MM.1S (cell line): ENCODE measurements around the gene STYXL1.

Experiments
- DNase-seq: peaks from one replicate; pipeline ENCODE4 v3.0.0-alpha.2; 2015
- H2AFZ ChIP-seq: fragments of 300-600 bp; sonication (generic); 2 replicates; pipeline ENCODE4 v1.6.0; 2016; ENCODE audit warnings: antibody characterized with exemption, low read length
- H3F3A ChIP-seq: fragments of 300-600 bp; sonication (generic); 2 replicates; pipeline ENCODE4 v1.6.1; 2016; ENCODE audit warnings: mild to moderate bottlenecking, antibody characterized with exemption, low read length, moderate library complexity, mixed read lengths; ENCODE audit not compliant: insufficient read depth
- H3K27ac ChIP-seq: fragments of 300-600 bp; sonication (generic); 2 replicates; pipeline ENCODE4 v1.5.1; 2016; ENCODE audit warnings: mild to moderate bottlenecking, low read length
- H3K27me3 ChIP-seq: fragments of 300-600 bp; sonication (generic); replicated peaks from 2 replicates; pipeline ENCODE4 v1.6.0; 2016; ENCODE audit warnings: low read length; ENCODE audit not compliant: insufficient read depth
- H3K36me3 ChIP-seq: fragments of 300-600 bp; sonication (generic); replicated peaks from 2 replicates; pipeline ENCODE4 v1.6.1; 2016; ENCODE audit warnings: mild to moderate bottlenecking, low read length, mixed read lengths; ENCODE audit not compliant: insufficient read depth
- H3K4me1 ChIP-seq: fragments of 300-600 bp; sonication (generic); 2 replicates; pipeline ENCODE4 v1.6.1; 2016; ENCODE audit warnings: low read length, mixed read lengths
- H3K4me2 ChIP-seq: fragments of 300-600 bp; sonication (generic); 2 replicates; pipeline ENCODE4 v1.6.0; 2016; ENCODE audit warnings: low read depth, low read length
- H3K4me3 ChIP-seq: fragments of 300-600 bp; sonication (generic); 2 replicates; pipeline ENCODE4 v1.5.1; 2016; ENCODE audit warnings: low read length, mixed read lengths
- H3K79me2 ChIP-seq: fragments of 300-600 bp; sonication (generic); 2 replicates; pipeline ENCODE4 v1.6.1; 2016; ENCODE audit warnings: mixed run types, low read length, mixed read lengths
- H3K9ac ChIP-seq: fragments of 300-600 bp; sonication (generic); 2 replicates; pipeline ENCODE4 v1.6.1; 2016; ENCODE audit warnings: low read length, mixed read lengths
- H3K9me2 ChIP-seq: fragments of 300-600 bp; sonication (generic); replicated peaks from 2 replicates; pipeline ENCODE4 v1.6.1; 2016; ENCODE audit warnings: mild to moderate bottlenecking, low read length, mixed read lengths; ENCODE audit not compliant: insufficient read depth
- H3K9me3 ChIP-seq: fragments of 300-600 bp; sonication (generic); replicated peaks from 2 replicates; pipeline ENCODE4 v1.6.1; 2016; ENCODE audit warnings: mild to moderate bottlenecking, low read length, mixed read lengths; ENCODE audit not compliant: insufficient read depth
- H4K20me1 ChIP-seq: fragments of 300-600 bp; sonication (generic); 2 replicates; pipeline ENCODE4 v1.6.1; 2016; ENCODE audit warnings: mild to moderate bottlenecking, low read length, moderate library complexity, mixed read lengths; ENCODE audit not compliant: insufficient read depth
- EZH2 ChIP-seq: fragments of 300-600 bp; sonication (generic); optimal IDR thresholded peaks from 2 replicates; pipeline ENCODE3; 2017; ENCODE audit warnings: low read depth, mild to moderate bottlenecking, antibody characterized with exemption, low read length, mixed read lengths
- EZH2phosphoT487 ChIP-seq: fragments of 300-600 bp; sonication (generic); IDR thresholded peaks from 2 replicates; pipeline ENCODE4 v1.6.1; 2018; ENCODE audit warnings: antibody characterized with exemption, low read length
- TF ChIP-seq, protein P1 (sequence below): fragments of 300-600 bp; sonication (generic); IDR thresholded peaks from 2 replicates; pipeline ENCODE4 v1.5.1; 2016; ENCODE audit warnings: antibody characterized with exemption, low read length, mixed read lengths

STYXL1 gene

GRCh38 chr7:75961218-75961617, 86.6 kb downstream of the STYXL1 start:
- H4K20me1 ChIP-seq, result no peaks in the 10 kb centered on the region
- H3K27me3 ChIP-seq, result no peaks in the 10 kb centered on the region
- H3K36me3 ChIP-seq, result no peaks in the 10 kb centered on the region
- no peak overlapping the region for H2AFZ ChIP-seq
- no peaks in the 10 kb centered on the region for H3F3A ChIP-seq
- no peak overlapping the region for H3K9ac ChIP-seq
- H3K4me2 ChIP-seq, result no peak overlapping the region
- no peaks in the 10 kb centered on the region for H3K9me2 ChIP-seq
- H3K4me1 ChIP-seq, result no peaks in the 10 kb centered on the region
- TF ChIP-seq EZH2, result no peak
- TF ChIP-seq EZH2phosphoT487, result no peak
- TF ChIP-seq, protein P1, sequence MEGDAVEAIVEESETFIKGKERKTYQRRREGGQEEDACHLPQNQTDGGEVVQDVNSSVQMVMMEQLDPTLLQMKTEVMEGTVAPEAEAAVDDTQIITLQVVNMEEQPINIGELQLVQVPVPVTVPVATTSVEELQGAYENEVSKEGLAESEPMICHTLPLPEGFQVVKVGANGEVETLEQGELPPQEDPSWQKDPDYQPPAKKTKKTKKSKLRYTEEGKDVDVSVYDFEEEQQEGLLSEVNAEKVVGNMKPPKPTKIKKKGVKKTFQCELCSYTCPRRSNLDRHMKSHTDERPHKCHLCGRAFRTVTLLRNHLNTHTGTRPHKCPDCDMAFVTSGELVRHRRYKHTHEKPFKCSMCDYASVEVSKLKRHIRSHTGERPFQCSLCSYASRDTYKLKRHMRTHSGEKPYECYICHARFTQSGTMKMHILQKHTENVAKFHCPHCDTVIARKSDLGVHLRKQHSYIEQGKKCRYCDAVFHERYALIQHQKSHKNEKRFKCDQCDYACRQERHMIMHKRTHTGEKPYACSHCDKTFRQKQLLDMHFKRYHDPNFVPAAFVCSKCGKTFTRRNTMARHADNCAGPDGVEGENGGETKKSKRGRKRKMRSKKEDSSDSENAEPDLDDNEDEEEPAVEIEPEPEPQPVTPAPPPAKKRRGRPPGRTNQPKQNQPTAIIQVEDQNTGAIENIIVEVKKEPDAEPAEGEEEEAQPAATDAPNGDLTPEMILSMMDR, result no peak
- H3K4me3 ChIP-seq, result no peak overlapping the region
- H3K9me3 ChIP-seq, result no peaks in the 10 kb centered on the region
- H3K79me2 ChIP-seq, result no peaks in the 10 kb centered on the region
- no peak for DNase-seq
- H3K27ac ChIP-seq, result no peak overlapping the region

- H4K20me1 ChIP-seq, result no peaks in the 10 kb centered on the region
These were observed 87.4 kb downstream of the STYXL1 start for GRCh38 chr7:75960372-75960771.

DNA sequence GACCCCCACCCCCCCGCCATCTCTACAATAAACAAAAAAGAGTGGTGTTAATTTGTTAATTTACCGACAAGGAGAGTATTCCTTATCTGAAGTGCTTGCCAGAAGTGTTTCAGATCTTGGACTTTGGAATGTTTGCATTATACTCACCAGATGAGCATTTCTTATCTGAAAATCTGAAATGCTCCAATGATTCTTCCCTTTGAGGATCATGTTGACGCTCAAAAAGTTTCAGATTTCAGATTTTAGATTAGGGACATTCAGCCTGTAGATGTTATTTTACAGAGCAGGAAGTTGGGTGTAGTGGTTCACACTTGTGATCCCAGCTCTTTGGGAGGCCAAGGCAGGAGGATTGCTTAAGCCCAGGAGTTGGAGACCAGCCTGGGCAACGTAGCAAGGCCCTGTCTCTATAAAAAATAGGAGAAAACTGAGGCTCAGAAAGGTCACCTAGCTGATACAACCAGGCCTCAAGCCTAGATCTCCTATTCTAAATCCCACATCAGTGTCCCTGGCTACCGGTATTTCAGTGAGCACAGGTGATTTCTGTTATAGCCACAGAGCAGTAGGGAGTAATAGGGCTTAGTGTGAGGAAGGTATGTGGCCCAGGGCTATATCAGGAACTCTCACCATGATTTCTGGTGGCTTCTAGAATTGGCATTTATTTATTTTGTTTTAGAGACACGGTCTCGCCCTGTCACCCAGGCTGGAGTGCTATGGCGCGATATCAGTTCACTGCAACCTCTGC, 88.8 kb downstream of the STYXL1 start:
- H3K4me3 ChIP-seq, result no peak overlapping the region
- no peaks in the 10 kb centered on the region for H4K20me1 ChIP-seq
- no peaks in the 10 kb centered on the region for H3K4me1 ChIP-seq
- H3F3A ChIP-seq, result no peaks in the 10 kb centered on the region
- H3K4me2 ChIP-seq, result no peak overlapping the region
- H3K79me2 ChIP-seq, result no peaks in the 10 kb centered on the region
- DNase-seq, result no peak
- no peaks in the 10 kb centered on the region for H3K9me3 ChIP-seq
- H3K9ac ChIP-seq, result no peak overlapping the region
- no peak overlapping the region for H2AFZ ChIP-seq
- no peaks in the 10 kb centered on the region for H3K27me3 ChIP-seq
- no peaks in the 10 kb centered on the region for H3K36me3 ChIP-seq
- no peaks in the 10 kb centered on the region for H3K9me2 ChIP-seq
- no peak overlapping the region for H3K27ac ChIP-seq
- no peak for TF ChIP-seq EZH2phosphoT487
- TF ChIP-seq, protein P1, result no peak
- no peak for TF ChIP-seq EZH2

More at GRCh38 chr7:75960372-75960771, 87.4 kb downstream of the STYXL1 start:
- no peaks in the 10 kb centered on the region for H3K9me2 ChIP-seq
- H3K4me1 ChIP-seq, result no peaks in the 10 kb centered on the region
- DNase-seq, result no peak
- no peaks in the 10 kb centered on the region for H3K36me3 ChIP-seq
- no peaks in the 10 kb centered on the region for H3F3A ChIP-seq
- no peak overlapping the region for H3K9ac ChIP-seq
- no peaks in the 10 kb centered on the region for H3K27me3 ChIP-seq
- no peaks in the 10 kb centered on the region for H3K79me2 ChIP-seq
- no peak overlapping the region for H3K4me3 ChIP-seq
- no peak overlapping the region for H3K27ac ChIP-seq
- no peak for TF ChIP-seq EZH2
- no peak for TF ChIP-seq EZH2phosphoT487
- TF ChIP-seq, protein P1, result no peak
- no peaks in the 10 kb centered on the region for H3K9me3 ChIP-seq
- H2AFZ ChIP-seq, result no peak overlapping the region
- no peak overlapping the region for H3K4me2 ChIP-seq
